ENCODE data around the gene LDHAL6B. TPM values are rescaled to one million over a fixed set of nuclear protein-coding genes. Genes with fewer than 3 reads are reported as not detected.
"Not testable (repeated sequence)": the region's sequence is repeated elsewhere in the genome, so short reads cannot be mapped to it uniquely, and the experiment has no call there.

LDHAL6B gene
- not detected in 2 replicates for total RNA-seq

- no peaks in the 10 kb centered on the region for H3K9me3 Mint-ChIP-seq
- H3K27ac Mint-ChIP-seq, result no peak within 1 kb of the TSS
- H3K4me1 Mint-ChIP-seq (ENCODE audit: low read depth), result peaks cover 5% of the 10 kb centered on the region
- peaks cover 28% of the 10 kb centered on the region for H3K36me3 Mint-ChIP-seq (ENCODE audit: low read depth)
- intact Hi-C loops (cut with micrococcal nuclease), result no loop called here
- no peak within 1 kb of the TSS for H3K4me3 Mint-ChIP-seq
- H3K27me3 Mint-ChIP-seq (ENCODE audit: insufficient read depth), result no peaks in the 10 kb centered on the region
- DNase-seq (ENCODE audit: low spot score), result no peak
Observed at GRCh38 chr15:59206623-59207183, at the start of gene LDHAL6B. Gene LDHAL6B, plus strand, starts transcription at chr15:59206843. Its CDS starts 98 bp downstream, at chr15:59206941.

DNA sequence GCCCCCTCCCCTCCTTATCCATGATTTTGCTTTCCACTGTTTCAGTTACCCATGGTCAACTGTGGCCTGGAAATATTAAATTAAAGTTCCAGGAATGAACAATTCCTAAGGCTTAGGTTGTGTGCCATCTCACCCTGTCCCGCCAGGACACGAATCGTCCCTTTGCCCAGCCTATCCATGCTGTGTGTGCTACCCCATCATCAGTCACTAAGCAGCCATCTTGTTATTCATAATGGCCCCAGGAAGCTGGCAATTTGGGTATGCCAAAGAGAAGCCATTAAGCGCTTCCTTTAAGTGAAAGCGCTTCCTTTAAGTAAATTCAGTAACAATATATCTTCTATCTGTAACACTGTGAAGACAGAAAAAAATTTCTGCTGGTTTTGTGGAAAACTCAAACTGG lies 49.2 kb upstream of the LDHAL6B start:
- Mint-ChIP-seq H3K36me3 (ENCODE audit: low read depth) (peaks cover 18% of the 10 kb centered on the region), H3K27ac (no peak overlapping the region), H3K9me3 (no peaks in the 10 kb centered on the region), H3K27me3 (ENCODE audit: insufficient read depth) (no peaks in the 10 kb centered on the region), H3K4me1 (ENCODE audit: low read depth) (no peaks in the 10 kb centered on the region), H3K4me3 (no peak overlapping the region)
- intact Hi-C loops (cut with micrococcal nuclease), result no loop called here
- DNase-seq (ENCODE audit: low spot score), result no peak

DNA sequence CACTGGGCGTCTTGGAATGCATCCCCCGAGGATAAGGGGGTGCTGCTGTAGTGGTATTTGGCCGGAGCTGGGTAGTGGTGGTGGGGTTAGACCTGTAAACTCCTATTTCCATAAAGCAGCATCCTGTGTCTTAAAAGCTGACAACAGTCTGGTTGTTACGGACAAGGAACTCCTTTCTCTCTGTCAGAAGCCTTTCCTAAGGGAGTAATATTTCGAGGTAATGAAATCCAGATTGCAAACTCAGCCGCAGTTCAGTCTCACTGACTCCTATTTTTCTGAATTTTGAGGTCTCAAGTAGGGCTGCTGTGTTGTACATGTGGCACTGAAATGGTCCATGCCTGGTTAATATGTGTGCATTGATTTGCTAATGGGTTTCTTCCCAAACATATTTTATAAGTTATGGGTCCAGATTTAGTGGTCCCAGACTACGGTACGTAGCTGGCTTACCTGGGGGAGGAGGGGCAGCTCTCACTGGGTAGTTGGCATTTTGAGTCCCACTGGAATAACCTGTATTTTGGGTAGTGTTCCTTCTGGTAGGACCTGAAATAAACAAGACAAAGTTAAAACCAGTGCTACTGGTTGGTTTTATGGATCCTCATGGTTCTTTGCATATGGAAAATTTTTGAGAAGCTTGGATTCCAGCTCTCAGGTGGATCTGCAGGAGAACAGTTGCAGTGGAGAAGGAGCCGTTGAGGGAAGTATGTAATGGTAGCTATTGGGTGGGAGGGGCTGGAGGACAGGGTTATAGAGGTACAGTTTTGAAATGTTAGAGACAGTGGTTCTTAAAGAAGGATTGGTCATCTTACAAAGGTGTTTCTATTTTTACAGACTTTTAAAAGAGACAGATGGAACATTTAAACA lies 48.6 kb upstream of the LDHAL6B start:
- peaks cover 11% of the 10 kb centered on the region for H3K36me3 Mint-ChIP-seq (ENCODE audit: low read depth)
- no peak overlapping the region for H3K27ac Mint-ChIP-seq

DNA sequence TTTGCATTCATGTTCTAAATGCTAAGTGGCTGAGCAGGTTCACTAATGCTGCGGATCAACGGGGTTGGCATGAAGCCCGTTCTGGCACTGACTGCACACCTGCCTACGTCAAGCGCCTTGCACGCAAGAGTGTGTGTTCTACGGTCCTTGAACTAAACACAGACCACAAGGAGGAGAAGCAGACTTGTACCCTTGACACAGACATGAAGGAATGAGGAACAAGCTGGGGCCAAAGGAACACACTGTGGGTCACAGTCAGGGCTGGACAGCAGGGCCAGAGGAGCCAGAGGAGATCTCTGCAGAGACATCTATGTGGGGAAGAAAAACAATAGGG lies 48.0 kb upstream of the LDHAL6B start:
- no peaks in the 10 kb centered on the region for H3K4me1 Mint-ChIP-seq (ENCODE audit: low read depth)
- no peaks in the 10 kb centered on the region for H3K27me3 Mint-ChIP-seq (ENCODE audit: insufficient read depth)
- no peak overlapping the region for H3K4me3 Mint-ChIP-seq
- intact Hi-C loops (cut with micrococcal nuclease), result no loop called here
- no peaks in the 10 kb centered on the region for H3K9me3 Mint-ChIP-seq
- H3K27ac Mint-ChIP-seq, result no peak overlapping the region
- DNase-seq (ENCODE audit: low spot score), result no peak
- peaks cover 11% of the 10 kb centered on the region for H3K36me3 Mint-ChIP-seq (ENCODE audit: low read depth)

More for the DNA sequence above, 48.6 kb upstream of the LDHAL6B start:
- no peak for DNase-seq (ENCODE audit: low spot score)
- Mint-ChIP-seq H3K27me3 (ENCODE audit: insufficient read depth) (no peaks in the 10 kb centered on the region), H3K9me3 (no peaks in the 10 kb centered on the region), H3K4me1 (ENCODE audit: low read depth) (no peaks in the 10 kb centered on the region), H3K4me3 (no peak overlapping the region)
- intact Hi-C loops (cut with micrococcal nuclease), result no loop called here

DNA sequence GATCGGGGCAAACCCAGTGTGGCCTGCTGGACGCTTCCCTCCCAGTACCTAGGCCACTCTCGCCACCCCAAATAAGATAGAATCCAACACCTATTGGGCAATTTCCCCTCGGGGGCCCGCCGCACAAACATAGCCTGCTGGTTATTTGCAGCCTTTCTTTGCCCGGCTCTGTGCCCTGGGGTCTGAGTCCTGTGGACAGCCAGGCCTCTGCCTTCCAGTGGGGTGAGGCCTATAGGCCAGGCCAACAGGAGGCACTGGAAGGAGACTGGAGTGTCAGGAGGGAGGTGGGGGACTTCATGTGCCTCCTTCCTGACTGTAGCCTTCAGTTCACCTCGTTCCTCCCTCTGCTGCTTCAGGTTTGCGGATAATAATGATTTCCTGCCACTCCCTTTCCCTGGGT lies 47.4 kb upstream of the LDHAL6B start:
- DNase-seq (ENCODE audit: low spot score), result no peak
- peaks cover 13% of the 10 kb centered on the region for H3K36me3 Mint-ChIP-seq (ENCODE audit: low read depth)
- intact Hi-C loops (cut with micrococcal nuclease), result no loop called here
- H3K27ac Mint-ChIP-seq, result no peak overlapping the region
- H3K9me3 Mint-ChIP-seq, result no peaks in the 10 kb centered on the region
- no peaks in the 10 kb centered on the region for H3K4me1 Mint-ChIP-seq (ENCODE audit: low read depth)
- H3K27me3 Mint-ChIP-seq (ENCODE audit: insufficient read depth), result no peaks in the 10 kb centered on the region
- H3K4me3 Mint-ChIP-seq, result no peak overlapping the region

GRCh38 chr15:59160880-59161593 lies 45.6 kb upstream of the LDHAL6B start:
- no peak overlapping the region for H3K27ac Mint-ChIP-seq
- peaks cover under 1% of the 10 kb centered on the region for H3K4me1 Mint-ChIP-seq (ENCODE audit: low read depth)
- H3K4me3 Mint-ChIP-seq, result no peak overlapping the region
- H3K9me3 Mint-ChIP-seq, result no peaks in the 10 kb centered on the region
- intact Hi-C loops (cut with micrococcal nuclease), result no loop called here
- peaks cover 16% of the 10 kb centered on the region for H3K36me3 Mint-ChIP-seq (ENCODE audit: low read depth)
- no peak for DNase-seq (ENCODE audit: low spot score)
- no peaks in the 10 kb centered on the region for H3K27me3 Mint-ChIP-seq (ENCODE audit: insufficient read depth)

GRCh38 chr15:59162080-59162479 lies 44.6 kb upstream of the LDHAL6B start:
- H3K36me3 Mint-ChIP-seq (ENCODE audit: low read depth), result peaks cover 21% of the 10 kb centered on the region
- H3K4me3 Mint-ChIP-seq; DNase-seq (ENCODE audit: low spot score); H3K9me3 Mint-ChIP-seq; intact Hi-C loops (cut with micrococcal nuclease); H3K4me1 Mint-ChIP-seq (ENCODE audit: low read depth); H3K27ac Mint-ChIP-seq; H3K27me3 Mint-ChIP-seq (ENCODE audit: insufficient read depth): not testable (repeated sequence)

GRCh38 chr15:59165726-59166125 lies 40.9 kb upstream of the LDHAL6B start:
- Mint-ChIP-seq H3K27me3 (ENCODE audit: insufficient read depth) (no peaks in the 10 kb centered on the region), H3K4me3 (no peak overlapping the region), H3K36me3 (ENCODE audit: low read depth) (peaks cover 22% of the 10 kb centered on the region), H3K4me1 (ENCODE audit: low read depth) (peaks cover 27% of the 10 kb centered on the region), H3K9me3 (no peaks in the 10 kb centered on the region), H3K27ac (peak overlapping the region; percentile 11)
- intact Hi-C loops (cut with micrococcal nuclease), result no loop called here
- DNase-seq (ENCODE audit: low spot score), result no peak

DNA sequence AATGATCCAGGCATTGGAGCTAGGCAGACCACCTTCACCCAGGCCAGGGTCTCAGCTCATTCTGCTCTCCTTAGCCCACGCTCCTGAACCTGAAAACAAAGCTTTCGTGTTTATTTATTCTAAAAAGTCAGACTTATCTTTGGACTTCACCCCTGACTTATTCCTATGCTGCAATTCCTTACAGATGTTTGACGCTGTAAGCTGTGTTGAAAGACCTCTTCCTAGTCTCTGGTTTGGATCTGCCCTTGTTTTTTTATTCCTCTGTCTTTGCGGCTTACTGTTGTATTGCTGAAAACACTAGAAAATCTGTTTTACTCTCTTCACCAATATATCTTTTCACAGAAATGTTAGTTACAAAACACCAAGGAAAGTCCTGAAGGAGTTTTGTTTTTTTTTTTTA lies 40.5 kb upstream of the LDHAL6B start:
- intact Hi-C loops (cut with micrococcal nuclease), result no loop called here

DNA sequence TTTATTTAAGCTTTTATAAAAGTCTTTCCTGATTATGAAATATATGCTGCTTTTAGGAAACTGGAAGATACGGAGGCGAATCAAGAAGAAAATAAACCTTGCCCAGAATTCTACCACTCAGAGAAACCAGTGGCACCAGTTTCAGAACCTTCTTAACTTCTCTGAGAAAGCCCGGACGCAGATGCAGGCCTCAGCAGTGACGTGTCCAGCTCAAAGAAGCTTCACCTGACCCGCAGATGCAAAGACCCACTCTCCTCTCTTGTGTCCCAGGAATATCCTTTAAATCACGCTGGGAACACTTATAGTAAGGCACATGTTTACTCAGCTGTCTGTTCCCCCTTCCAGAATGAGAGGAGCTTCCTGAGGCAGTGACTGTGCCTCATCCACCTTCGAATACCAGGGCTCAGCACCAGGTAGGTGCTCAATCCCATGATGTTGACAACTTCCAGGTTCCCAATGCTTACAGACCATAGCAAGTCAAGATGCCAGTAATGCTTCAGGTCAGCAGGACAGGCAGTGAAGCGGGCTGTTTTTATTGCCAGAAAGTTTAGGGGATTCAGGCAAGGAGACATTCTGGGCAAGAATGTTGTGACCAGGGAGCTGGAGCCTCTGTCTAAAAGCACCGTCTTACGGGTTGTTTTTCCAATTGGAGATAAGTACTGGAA lies 39.9 kb upstream of the LDHAL6B start:
- Mint-ChIP-seq H3K27me3 (ENCODE audit: insufficient read depth) (no peaks in the 10 kb centered on the region), H3K9me3 (no peaks in the 10 kb centered on the region), H3K4me1 (ENCODE audit: low read depth) (peaks cover 30% of the 10 kb centered on the region), H3K27ac (no peak overlapping the region), H3K4me3 (no peak overlapping the region), H3K36me3 (ENCODE audit: low read depth) (peaks cover 22% of the 10 kb centered on the region)
- DNase-seq (ENCODE audit: low spot score), result no peak
- intact Hi-C loops (cut with micrococcal nuclease), result no loop called here

More for the DNA sequence above, 40.5 kb upstream of the LDHAL6B start:
- no peak overlapping the region for H3K4me3 Mint-ChIP-seq
- no peaks in the 10 kb centered on the region for H3K9me3 Mint-ChIP-seq
- H3K27ac Mint-ChIP-seq, result peak overlapping the region; percentile 46
- no peaks in the 10 kb centered on the region for H3K27me3 Mint-ChIP-seq (ENCODE audit: insufficient read depth)
- peaks cover 22% of the 10 kb centered on the region for H3K36me3 Mint-ChIP-seq (ENCODE audit: low read depth)
- DNase-seq (ENCODE audit: low spot score), result no peak
- peaks cover 30% of the 10 kb centered on the region for H3K4me1 Mint-ChIP-seq (ENCODE audit: low read depth)

- Mint-ChIP-seq H3K4me1 (ENCODE audit: low read depth) (peaks cover 30% of the 10 kb centered on the region), H3K36me3 (ENCODE audit: low read depth) (peaks cover 22% of the 10 kb centered on the region), H3K4me3 (no peak overlapping the region), H3K9me3 (no peaks in the 10 kb centered on the region), H3K27ac (no peak overlapping the region), H3K27me3 (ENCODE audit: insufficient read depth) (no peaks in the 10 kb centered on the region)
- intact Hi-C loops (cut with micrococcal nuclease), result no loop called here
- no peak for DNase-seq (ENCODE audit: low spot score)
Observed at GRCh38 chr15:59168536-59168935, 38.1 kb upstream of the LDHAL6B start.

GRCh38 chr15:59169251-59169708 lies 37.4 kb upstream of the LDHAL6B start:
- Mint-ChIP-seq H3K27ac (peak overlapping the region; percentile 77), H3K4me3 (peak overlapping the region; percentile 56), H3K9me3 (no peaks in the 10 kb centered on the region)

More at GRCh38 chr15:59169251-59169708, 37.4 kb upstream of the LDHAL6B start:
- intact Hi-C loops (cut with micrococcal nuclease), result no loop called here
- DNase-seq (ENCODE audit: low spot score), result no peak
- peaks cover 24% of the 10 kb centered on the region for H3K36me3 Mint-ChIP-seq (ENCODE audit: low read depth)
- H3K27me3 Mint-ChIP-seq (ENCODE audit: insufficient read depth), result no peaks in the 10 kb centered on the region
- H3K4me1 Mint-ChIP-seq (ENCODE audit: low read depth), result peaks cover 30% of the 10 kb centered on the region

All from activated T-helper 1 cell treated with anti-CD3 and anti-CD28 coated beads, Interleukin-12 subunit alpha, Interleukin-12 subunit beta, Interleukin-2, Interleukin-4 antibody, amounts not matched to agents 30 ng/mL and 10 ng/mL and 1 ng/mL, durations not matched to agents 14 hours and 24 hours and 36 hours (primary cell).